Retinal pigment epithelial cell (primary cell): ENCODE results near the gene POLG.
A peak's percentile ranks its signal among the peaks of the same experiment; 100 is the strongest.
"Not testable (repeated sequence)": the region's sequence is repeated elsewhere in the genome, so short reads cannot be mapped to it uniquely, and the experiment has no call there.

Experiments
- DNase-seq: peaks from one replicate; pipeline ENCODE4 v3.0.0-alpha.2; 2010; ENCODE audit warnings: low read depth
- H3K4me3 ChIP-seq: 2 replicates; pipeline ENCODE4 v1.5.1; 2011; ENCODE audit warnings: mild to moderate bottlenecking, low read length, control low read depth, moderate library complexity
- CTCF ChIP-seq: conservative IDR thresholded peaks from 2 replicates; pipeline ENCODE4 v1.5.1; 2011; ENCODE audit warnings: low read depth, low read length, control low read depth, inconsistent platforms

Gene POLG

GRCh38 chr15:89301304-89302089, 33.1 kb downstream of the POLG start:
- TF ChIP-seq CTCF: no peak
- H3K4me3 ChIP-seq: no peak overlapping the region
- DNase-seq: no peak

GRCh38 chr15:89299896-89300295, 34.7 kb downstream of the POLG start:
- DNase-seq: no peak
- H3K4me3 ChIP-seq: no peak overlapping the region
- peak; percentile 44 for TF ChIP-seq CTCF

- H3K4me3 ChIP-seq: no peak overlapping the region
- no peak for TF ChIP-seq CTCF
- DNase-seq: no peak
Measured at GRCh38 chr15:89293012-89293411, 41.6 kb downstream of the POLG start.

- DNase-seq: no peak
- H3K4me3 ChIP-seq: no peak overlapping the region
- TF ChIP-seq CTCF: no peak
Measured at GRCh38 chr15:89291934-89292438, 42.6 kb downstream of the POLG start.

- TF ChIP-seq CTCF: no peak
- DNase-seq: no peak
- no peak overlapping the region for H3K4me3 ChIP-seq
Measured at GRCh38 chr15:89283201-89283600, 51.4 kb downstream of the POLG start.

- no peak for TF ChIP-seq CTCF
- no peak overlapping the region for H3K4me3 ChIP-seq
- DNase-seq: no peak
Measured at GRCh38 chr15:89282631-89283030, 52.0 kb downstream of the POLG start.

- TF ChIP-seq CTCF: no peak
- no peak overlapping the region for H3K4me3 ChIP-seq
- DNase-seq: no peak
Measured at GRCh38 chr15:89278307-89278706, 56.3 kb downstream of the POLG start.

GRCh38 chr15:89277281-89277680, 57.3 kb downstream of the POLG start:
- DNase-seq: not testable (repeated sequence)

More at GRCh38 chr15:89277281-89277680, 57.3 kb downstream of the POLG start:
- H3K4me3 ChIP-seq: not testable (repeated sequence)
